ENCODE measurements around the gene PIAS4. TPM values are rescaled to one million over a fixed set of nuclear protein-coding genes. Genes with fewer than 3 reads are reported as not detected.
A peak's percentile ranks its signal among the peaks of the same experiment; 100 is the strongest.

The PIAS4 gene
- total RNA-seq, 1 donor from 2014 or later = 29.7 TPM

DNA sequence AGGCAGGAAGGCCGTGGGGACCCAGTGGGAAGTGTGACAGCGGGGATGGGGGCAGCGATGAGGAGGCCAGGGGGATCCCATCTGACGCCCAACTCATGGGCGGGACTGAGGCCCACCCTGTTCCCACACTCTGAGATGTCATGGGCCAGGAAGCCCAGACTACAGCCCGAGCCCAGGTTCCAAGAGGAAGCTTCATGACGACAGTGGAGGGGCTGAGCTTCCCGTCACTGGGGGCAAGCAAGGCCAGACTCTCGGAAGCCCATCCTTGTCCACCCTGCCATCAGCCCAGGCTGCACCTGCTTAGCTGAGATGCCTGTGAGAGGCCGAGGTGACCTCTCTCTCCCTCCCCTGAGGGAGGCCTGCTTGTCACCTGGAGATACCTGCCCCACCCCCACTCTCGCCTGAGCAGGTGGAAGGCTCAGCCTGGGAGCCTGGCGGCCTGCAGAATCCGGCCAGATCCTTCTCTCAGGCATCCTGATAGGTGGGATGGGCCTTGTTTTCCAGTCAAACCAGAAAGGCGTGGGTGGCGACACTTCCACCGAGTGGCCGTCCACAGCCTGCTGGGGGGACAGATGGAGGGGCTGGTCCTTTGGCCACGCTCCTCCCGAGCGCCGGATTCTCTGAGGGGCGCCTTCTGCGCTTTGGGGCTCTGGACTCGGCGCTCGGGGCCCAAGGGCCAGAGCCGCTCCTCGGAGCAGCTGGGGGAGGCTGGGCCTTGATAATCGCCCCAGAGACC, 54.3 kb downstream of the PIAS4 start:
- no peaks in the 10 kb centered on the region for H3K27me3 Mint-ChIP-seq (ENCODE audit: low read depth)
- peaks cover 2% of the 10 kb centered on the region for H3K36me3 Mint-ChIP-seq (ENCODE audit: low read depth)
- no peak overlapping the region for H3K4me3 Mint-ChIP-seq (ENCODE audit: unreplicated experiment)
- no peak for TF ChIP-seq CTCF (IDR thresholded peaks at IDR 0.05)
- peaks cover 38% of the 10 kb centered on the region for H3K4me1 Mint-ChIP-seq (ENCODE audit: low read depth)
- H3K27ac Mint-ChIP-seq (ENCODE audit: unreplicated experiment) = no peak overlapping the region
- H3K9me3 Mint-ChIP-seq (ENCODE audit: low read depth) = no peaks in the 10 kb centered on the region
- DNase-seq (ENCODE audit: low spot score) = no peak

DNA sequence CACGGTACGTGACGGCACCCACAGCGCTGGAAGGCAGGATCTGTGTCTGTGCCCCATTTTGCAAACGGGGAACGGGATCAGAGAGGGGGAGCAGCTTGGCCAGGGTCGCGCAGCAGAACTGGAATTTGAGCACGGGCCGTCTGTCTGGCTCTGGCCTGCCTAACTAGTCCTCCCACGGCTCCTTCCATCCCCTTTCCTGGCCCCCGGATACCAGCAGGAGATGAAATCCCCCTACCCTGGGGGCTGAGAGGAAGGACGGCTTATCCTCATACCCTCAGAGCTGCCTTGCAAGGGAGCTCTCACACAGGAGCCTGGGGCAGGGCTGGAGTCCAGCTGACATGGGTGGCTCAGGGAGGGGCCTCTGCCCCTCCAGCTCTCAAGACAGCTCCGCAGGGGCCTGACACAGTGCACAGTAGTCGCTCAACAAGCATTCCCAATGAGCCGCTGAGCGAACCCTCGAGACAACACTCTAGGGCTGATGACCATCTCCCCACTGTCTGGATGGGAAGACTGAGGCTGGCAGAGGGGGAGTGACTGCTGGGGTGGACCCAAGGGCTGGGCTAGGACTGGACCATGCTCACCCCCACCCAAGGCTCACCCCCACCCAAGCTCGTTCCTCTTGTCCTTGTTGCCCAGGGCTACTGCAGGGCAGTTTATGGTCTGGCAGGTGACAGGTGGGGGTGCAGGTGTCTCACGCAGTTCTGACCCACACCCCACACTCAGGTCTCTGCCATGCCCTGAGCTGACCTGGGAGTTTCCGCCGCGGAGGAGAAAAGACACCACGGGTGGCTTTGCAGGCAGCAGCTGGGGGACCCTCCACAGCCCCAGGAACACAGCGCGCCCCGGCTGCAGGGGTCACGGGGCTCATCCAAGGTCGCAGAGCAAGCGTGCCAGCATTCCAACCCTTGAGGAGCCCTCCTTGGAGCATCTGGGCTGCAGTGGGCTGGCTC, 55.2 kb downstream of the PIAS4 start:
- TF ChIP-seq CTCF (IDR thresholded peaks at IDR 0.05) = no peak
- Mint-ChIP-seq H3K27me3 (ENCODE audit: low read depth) (no peaks in the 10 kb centered on the region), H3K36me3 (ENCODE audit: low read depth) (no peaks in the 10 kb centered on the region), H3K4me3 (ENCODE audit: unreplicated experiment) (no peak overlapping the region), H3K4me1 (ENCODE audit: low read depth) (peaks cover 34% of the 10 kb centered on the region), H3K9me3 (ENCODE audit: low read depth) (no peaks in the 10 kb centered on the region), H3K27ac (ENCODE audit: unreplicated experiment) (peak overlapping the region; percentile 41)
- DNase-seq (ENCODE audit: low spot score) = no peak

GRCh38 chr19:4063369-4064148, 56.0 kb downstream of the PIAS4 start:
- peak overlapping the region; percentile 69 for H3K4me3 Mint-ChIP-seq (ENCODE audit: unreplicated experiment)
- peaks cover 35% of the 10 kb centered on the region for H3K4me1 Mint-ChIP-seq (ENCODE audit: low read depth)
- H3K9me3 Mint-ChIP-seq (ENCODE audit: low read depth) = no peaks in the 10 kb centered on the region
- H3K27me3 Mint-ChIP-seq (ENCODE audit: low read depth) = no peaks in the 10 kb centered on the region
- TF ChIP-seq CTCF (IDR thresholded peaks at IDR 0.05) = peak; percentile 47
- DNase-seq (ENCODE audit: low spot score) = no peak
- H3K27ac Mint-ChIP-seq (ENCODE audit: unreplicated experiment) = peak overlapping the region; percentile 80
- H3K36me3 Mint-ChIP-seq (ENCODE audit: low read depth) = no peaks in the 10 kb centered on the region

- Mint-ChIP-seq H3K27me3 (ENCODE audit: low read depth) (no peaks in the 10 kb centered on the region), H3K27ac (ENCODE audit: unreplicated experiment) (peak overlapping the region; percentile 80), H3K4me3 (ENCODE audit: unreplicated experiment) (peak overlapping the region; percentile 69), H3K36me3 (ENCODE audit: low read depth) (no peaks in the 10 kb centered on the region), H3K4me1 (ENCODE audit: low read depth) (peaks cover 31% of the 10 kb centered on the region), H3K9me3 (ENCODE audit: low read depth) (no peaks in the 10 kb centered on the region)
- no peak for DNase-seq (ENCODE audit: low spot score)
- peak; percentile 4 for TF ChIP-seq CTCF (IDR thresholded peaks at IDR 0.05)
Measured at GRCh38 chr19:4064149-4064495, 56.6 kb downstream of the PIAS4 start.

Measured in chondrocyte (in vitro differentiated cells).